ENCODE results near the gene SND1.

- TF ChIP-seq CTCF (IDR thresholded peaks at IDR 0.05) (no peak), POLR2A (IDR thresholded peaks at IDR 0.05) (no peak)
Measured at GRCh38 chr7:128136215-128136597, 484.2 kb downstream of the SND1 start.

Measured in body of pancreas (tissue), 4 donors.